ENCODE results near the gene KRTAP29-1. TPM values are rescaled to one million over a fixed set of nuclear protein-coding genes. Genes with fewer than 3 reads are reported as not detected.

Gene KRTAP29-1
- total RNA-seq, 1 donor from 2014 or later, result not detected

DNA sequence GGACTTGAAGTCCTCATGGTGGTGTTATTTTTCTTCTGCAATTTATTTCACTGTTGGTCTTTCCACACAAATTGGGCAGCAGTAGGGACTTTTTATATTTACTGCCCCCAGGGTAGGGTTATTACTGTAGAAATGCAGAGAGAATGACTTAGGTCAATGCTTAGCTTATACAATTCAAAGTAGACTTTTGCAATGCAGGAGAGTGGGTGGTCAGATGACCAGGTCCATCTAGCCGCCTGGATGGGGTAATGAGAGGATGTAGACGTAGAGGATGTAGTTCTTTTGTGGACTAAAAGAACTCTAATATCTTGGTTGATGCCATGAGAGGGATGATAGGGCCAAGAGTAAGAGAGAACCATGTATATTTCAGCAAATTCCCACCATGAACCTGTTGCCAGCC is 15.6 kb upstream of the KRTAP29-1 start:
- no peak overlapping the region for H3K4me3 ChIP-seq (ENCODE audit: low read depth, low read length)

DNA sequence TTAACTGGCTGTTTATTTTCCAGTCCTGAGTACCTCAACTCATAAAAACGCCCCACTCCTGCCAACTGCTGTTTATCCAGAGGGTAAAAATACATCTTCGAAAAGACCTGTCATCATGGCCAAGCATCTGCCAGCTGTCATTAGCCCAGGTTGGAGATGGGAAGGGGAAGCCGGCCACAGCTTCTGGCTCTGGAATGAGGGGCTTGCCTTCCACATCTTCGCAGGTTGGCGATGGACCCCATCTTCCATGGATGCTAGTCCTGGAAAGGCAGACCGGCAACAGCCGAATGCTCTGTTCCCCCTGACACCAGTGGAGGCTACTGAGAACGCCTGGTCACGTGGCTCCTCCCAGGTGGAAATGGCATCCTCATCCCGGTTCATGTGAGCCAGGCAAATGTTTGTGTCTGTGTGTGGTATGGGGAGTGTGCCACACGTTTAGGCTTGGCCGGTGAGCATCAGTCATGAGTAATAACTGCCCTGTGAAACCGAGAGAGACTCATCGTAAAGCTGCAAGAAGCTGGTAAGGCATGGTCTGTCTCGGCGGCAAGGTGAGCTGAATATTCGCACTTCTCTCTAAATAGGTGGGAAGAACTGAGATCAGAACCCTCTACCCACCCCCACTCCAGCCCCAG is 13.3 kb upstream of the KRTAP29-1 start:
- H3K36me3 ChIP-seq (ENCODE audit: control insufficient read depth, insufficient read depth, low read length), result no peaks in the 10 kb centered on the region
- no peak overlapping the region for H3K4me3 ChIP-seq (ENCODE audit: low read depth, low read length)
- DNase-seq (ENCODE audit: low read depth), result no peak
- peaks cover 6% of the 10 kb centered on the region for H3K27me3 ChIP-seq (ENCODE audit: control insufficient read depth, insufficient read depth, low read length)
- TF ChIP-seq, protein P1, sequence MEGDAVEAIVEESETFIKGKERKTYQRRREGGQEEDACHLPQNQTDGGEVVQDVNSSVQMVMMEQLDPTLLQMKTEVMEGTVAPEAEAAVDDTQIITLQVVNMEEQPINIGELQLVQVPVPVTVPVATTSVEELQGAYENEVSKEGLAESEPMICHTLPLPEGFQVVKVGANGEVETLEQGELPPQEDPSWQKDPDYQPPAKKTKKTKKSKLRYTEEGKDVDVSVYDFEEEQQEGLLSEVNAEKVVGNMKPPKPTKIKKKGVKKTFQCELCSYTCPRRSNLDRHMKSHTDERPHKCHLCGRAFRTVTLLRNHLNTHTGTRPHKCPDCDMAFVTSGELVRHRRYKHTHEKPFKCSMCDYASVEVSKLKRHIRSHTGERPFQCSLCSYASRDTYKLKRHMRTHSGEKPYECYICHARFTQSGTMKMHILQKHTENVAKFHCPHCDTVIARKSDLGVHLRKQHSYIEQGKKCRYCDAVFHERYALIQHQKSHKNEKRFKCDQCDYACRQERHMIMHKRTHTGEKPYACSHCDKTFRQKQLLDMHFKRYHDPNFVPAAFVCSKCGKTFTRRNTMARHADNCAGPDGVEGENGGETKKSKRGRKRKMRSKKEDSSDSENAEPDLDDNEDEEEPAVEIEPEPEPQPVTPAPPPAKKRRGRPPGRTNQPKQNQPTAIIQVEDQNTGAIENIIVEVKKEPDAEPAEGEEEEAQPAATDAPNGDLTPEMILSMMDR (IDR thresholded peaks at IDR 0.05; ENCODE audit: insufficient read depth, low read length, poor library complexity, severe bottlenecking), result no peak

More for the DNA sequence above, 15.6 kb upstream of the KRTAP29-1 start:
- Histone ChIP-seq H3K27me3 (ENCODE audit: control insufficient read depth, insufficient read depth, low read length) (peaks cover 6% of the 10 kb centered on the region), H3K36me3 (ENCODE audit: control insufficient read depth, insufficient read depth, low read length) (no peaks in the 10 kb centered on the region)
- TF ChIP-seq, protein P1 (IDR thresholded peaks at IDR 0.05; ENCODE audit: insufficient read depth, low read length, poor library complexity, severe bottlenecking), result no peak
- DNase-seq (ENCODE audit: low read depth), result no peak

DNA sequence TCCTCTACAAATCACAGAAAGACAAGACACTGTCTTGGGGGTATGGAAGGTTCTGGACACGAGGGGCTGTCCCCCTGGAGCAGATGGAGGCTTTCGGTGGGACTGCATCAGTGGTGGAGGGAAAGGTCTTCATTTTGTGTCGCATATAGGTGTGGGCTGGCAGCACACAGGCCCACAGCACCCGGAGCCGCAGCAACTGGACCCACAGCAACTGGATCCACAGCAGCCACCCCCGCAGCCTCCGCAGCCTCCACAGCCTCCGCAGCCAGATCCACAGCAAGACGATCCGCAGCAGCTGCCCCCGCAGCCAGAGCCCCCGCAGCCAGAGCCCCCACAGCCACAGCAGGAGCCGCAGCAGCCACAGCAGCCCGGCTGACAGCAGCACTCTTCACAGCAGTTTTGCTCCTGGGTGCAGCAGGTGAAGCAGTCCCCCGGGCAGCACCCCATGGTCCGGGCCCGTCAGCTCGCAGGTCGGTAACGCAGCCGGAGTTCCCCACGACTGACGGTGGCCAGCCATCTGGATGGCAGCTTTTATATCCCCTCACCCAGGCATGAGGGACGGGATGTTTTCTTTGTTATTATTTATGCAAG is 12.6 kb upstream of the KRTAP29-1 start, which contains the start of gene KRTAP17-1:
Gene KRTAP17-1 (minus strand): TSS at position 507 of the 591 bp plus-strand sequence. CDS start 60 bp downstream, at position 447.
- Histone ChIP-seq H3K36me3 (ENCODE audit: control insufficient read depth, insufficient read depth, low read length) (no peaks in the 10 kb centered on the region), H3K27me3 (ENCODE audit: control insufficient read depth, insufficient read depth, low read length) (peaks cover 6% of the 10 kb centered on the region), H3K4me3 (ENCODE audit: low read depth, low read length) (no peak within 1 kb of the TSS)
- TF ChIP-seq, protein P1 (IDR thresholded peaks at IDR 0.05; ENCODE audit: insufficient read depth, low read length, poor library complexity, severe bottlenecking), result no peak
- no peak for DNase-seq (ENCODE audit: low read depth)

DNA sequence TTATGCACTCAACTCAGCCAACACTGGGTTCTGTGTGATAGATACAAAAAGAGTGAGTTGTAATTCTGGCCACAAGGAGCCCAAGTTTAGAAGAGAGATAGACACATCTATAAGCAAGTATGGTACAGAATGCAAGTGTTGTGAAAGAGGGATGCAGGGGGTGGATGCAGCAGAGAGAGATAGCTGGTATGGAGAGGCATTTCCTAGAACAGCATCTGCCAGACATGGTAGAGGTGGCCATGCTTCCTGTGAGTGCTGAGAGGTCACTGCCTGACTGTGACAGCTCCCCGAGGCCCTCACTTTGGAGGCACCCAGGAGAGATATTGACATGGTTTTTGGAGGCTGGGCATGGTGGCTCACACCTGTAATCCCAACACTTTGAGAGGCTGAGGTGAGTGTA is 8.5 kb upstream of the KRTAP29-1 start:
- Histone ChIP-seq H3K27me3 (ENCODE audit: control insufficient read depth, insufficient read depth, low read length) (peaks cover 6% of the 10 kb centered on the region), H3K4me3 (ENCODE audit: low read depth, low read length) (no peak overlapping the region), H3K36me3 (ENCODE audit: control insufficient read depth, insufficient read depth, low read length) (no peaks in the 10 kb centered on the region)
- DNase-seq (ENCODE audit: low read depth), result no peak
- TF ChIP-seq, protein P1 (IDR thresholded peaks at IDR 0.05; ENCODE audit: insufficient read depth, low read length, poor library complexity, severe bottlenecking), result no peak

DNA sequence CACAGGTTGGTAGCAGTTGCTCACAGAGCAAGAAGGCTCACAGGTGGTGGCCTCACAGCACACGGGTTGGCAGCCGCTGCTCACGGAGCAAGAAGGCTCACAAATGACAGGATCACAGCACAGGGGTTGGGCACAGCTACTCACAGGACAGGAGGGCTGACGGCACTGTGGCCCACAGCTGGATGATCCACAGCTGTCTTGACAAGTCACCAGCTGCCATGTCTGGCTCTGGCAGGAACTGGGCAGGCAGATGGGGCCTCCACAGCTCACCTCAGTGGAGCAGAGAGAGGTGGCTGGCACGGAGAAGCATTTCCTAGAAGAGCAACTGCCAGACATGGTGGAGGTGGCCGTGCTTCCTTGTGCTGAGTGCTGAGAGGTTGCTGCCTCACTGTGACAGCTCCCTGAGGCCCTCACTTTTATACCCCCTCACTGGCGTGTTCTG is 6.3 kb upstream of the KRTAP29-1 start, which contains the start of gene KRTAP16-1:
Gene KRTAP16-1 (minus strand): TSS at position 392 of the 442 bp plus-strand sequence. CDS start 56 bp downstream, at position 336.
- DNase-seq (ENCODE audit: low read depth), result no peak
- no peaks in the 10 kb centered on the region for H3K27me3 ChIP-seq (ENCODE audit: control insufficient read depth, insufficient read depth, low read length)
- TF ChIP-seq, protein P1 (IDR thresholded peaks at IDR 0.05; ENCODE audit: insufficient read depth, low read length, poor library complexity, severe bottlenecking), result no peak
- no peak within 1 kb of the TSS for H3K4me3 ChIP-seq (ENCODE audit: low read depth, low read length)
- H3K36me3 ChIP-seq (ENCODE audit: control insufficient read depth, insufficient read depth, low read length), result no peaks in the 10 kb centered on the region
